ENCODE results near the gene MAPK6. TPM values are rescaled to one million over a fixed set of nuclear protein-coding genes. Genes with fewer than 3 reads are reported as not detected.

The MAPK6 gene
- total RNA-seq, 3 donors from 2014 or later, result 47.6 to 86.8 (median 73.9) TPM

DNA sequence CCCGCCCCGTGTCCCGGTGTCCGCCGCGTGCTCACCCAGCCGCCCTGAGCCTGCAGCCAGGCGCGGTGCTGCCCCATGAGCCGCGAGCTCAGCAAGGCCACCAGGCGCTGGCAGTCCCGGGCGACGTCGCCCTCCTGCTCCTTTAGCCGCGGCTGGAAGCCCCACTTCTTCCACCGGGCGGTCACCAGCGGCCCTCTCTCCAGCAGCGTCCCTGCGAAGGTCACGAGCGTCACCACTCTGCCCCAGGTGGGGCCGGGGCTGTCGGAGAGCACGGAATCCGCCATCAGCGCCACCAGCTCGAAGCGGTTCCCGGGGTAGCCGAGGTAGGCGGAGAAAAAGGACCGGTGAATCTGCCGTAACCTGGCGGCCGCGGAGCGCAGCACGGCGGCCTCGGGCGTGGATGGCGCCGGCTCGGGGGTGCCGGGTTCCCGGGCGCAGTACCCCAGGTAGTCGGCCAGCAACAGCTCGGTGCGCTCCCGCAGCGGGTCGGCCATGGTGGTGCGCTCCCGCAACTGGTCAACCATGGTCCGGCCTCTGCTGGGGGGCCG, 93.3 kb downstream of the MAPK6 start:
- Histone ChIP-seq H3K4me1 (ENCODE audit: low read depth) (peaks cover 11% of the 10 kb centered on the region), H3K9me3 (no peaks in the 10 kb centered on the region), H3K4me3 (peak overlapping the region; percentile 7), H3K36me3 (ENCODE audit: low read depth) (no peaks in the 10 kb centered on the region)
- ATAC-seq (peak; percentile 80), DNase-seq (peak; percentile 43 to 68 (median 62))
- intact Hi-C loops (cut with DNase I, micrococcal nuclease), result no loop called here
- TF ChIP-seq, protein P1, sequence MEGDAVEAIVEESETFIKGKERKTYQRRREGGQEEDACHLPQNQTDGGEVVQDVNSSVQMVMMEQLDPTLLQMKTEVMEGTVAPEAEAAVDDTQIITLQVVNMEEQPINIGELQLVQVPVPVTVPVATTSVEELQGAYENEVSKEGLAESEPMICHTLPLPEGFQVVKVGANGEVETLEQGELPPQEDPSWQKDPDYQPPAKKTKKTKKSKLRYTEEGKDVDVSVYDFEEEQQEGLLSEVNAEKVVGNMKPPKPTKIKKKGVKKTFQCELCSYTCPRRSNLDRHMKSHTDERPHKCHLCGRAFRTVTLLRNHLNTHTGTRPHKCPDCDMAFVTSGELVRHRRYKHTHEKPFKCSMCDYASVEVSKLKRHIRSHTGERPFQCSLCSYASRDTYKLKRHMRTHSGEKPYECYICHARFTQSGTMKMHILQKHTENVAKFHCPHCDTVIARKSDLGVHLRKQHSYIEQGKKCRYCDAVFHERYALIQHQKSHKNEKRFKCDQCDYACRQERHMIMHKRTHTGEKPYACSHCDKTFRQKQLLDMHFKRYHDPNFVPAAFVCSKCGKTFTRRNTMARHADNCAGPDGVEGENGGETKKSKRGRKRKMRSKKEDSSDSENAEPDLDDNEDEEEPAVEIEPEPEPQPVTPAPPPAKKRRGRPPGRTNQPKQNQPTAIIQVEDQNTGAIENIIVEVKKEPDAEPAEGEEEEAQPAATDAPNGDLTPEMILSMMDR (IDR thresholded peaks at IDR 0.05), result no peak

- no peaks in the 10 kb centered on the region for H3K9me3 ChIP-seq
- peaks cover 11% of the 10 kb centered on the region for H3K4me1 ChIP-seq (ENCODE audit: low read depth)
- no peak for DNase-seq
- H3K4me3 ChIP-seq, result no peak overlapping the region
- H3K36me3 ChIP-seq (ENCODE audit: low read depth), result no peaks in the 10 kb centered on the region
- TF ChIP-seq, protein P1 (IDR thresholded peaks at IDR 0.05), result no peak
- no peak for ATAC-seq
- intact Hi-C loops (cut with DNase I, micrococcal nuclease), result no loop called here
Measured at GRCh38 chr15:52113235-52113634, 94.2 kb downstream of the MAPK6 start.

DNA sequence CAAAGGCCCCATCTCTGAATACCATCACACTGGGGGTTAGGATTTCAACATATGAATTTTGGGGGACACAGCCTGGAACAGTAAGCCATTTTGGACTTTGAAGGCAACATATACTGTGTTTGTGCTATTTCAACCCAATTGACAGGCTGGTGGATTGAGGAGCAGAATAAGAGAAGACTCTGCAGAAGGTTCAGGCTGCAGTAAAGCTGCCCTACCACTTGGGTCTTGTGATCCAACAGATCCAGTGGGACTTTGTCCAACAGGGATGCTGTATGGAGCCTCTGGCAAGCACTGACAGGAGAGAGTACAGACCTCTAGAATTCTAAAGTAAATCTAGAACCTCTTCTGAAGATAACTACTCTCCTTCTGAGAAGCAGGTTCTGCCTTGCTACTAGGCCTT, 94.7 kb downstream of the MAPK6 start:
- ATAC-seq (no peak), DNase-seq (no peak)
- TF ChIP-seq, protein P1 (IDR thresholded peaks at IDR 0.05), result no peak
- no peaks in the 10 kb centered on the region for H3K9me3 ChIP-seq
- H3K4me1 ChIP-seq (ENCODE audit: low read depth), result peaks cover 11% of the 10 kb centered on the region
- intact Hi-C loops (cut with DNase I, micrococcal nuclease), result no loop called here
- no peaks in the 10 kb centered on the region for H3K36me3 ChIP-seq (ENCODE audit: low read depth)
- H3K4me3 ChIP-seq, result no peak overlapping the region

DNA sequence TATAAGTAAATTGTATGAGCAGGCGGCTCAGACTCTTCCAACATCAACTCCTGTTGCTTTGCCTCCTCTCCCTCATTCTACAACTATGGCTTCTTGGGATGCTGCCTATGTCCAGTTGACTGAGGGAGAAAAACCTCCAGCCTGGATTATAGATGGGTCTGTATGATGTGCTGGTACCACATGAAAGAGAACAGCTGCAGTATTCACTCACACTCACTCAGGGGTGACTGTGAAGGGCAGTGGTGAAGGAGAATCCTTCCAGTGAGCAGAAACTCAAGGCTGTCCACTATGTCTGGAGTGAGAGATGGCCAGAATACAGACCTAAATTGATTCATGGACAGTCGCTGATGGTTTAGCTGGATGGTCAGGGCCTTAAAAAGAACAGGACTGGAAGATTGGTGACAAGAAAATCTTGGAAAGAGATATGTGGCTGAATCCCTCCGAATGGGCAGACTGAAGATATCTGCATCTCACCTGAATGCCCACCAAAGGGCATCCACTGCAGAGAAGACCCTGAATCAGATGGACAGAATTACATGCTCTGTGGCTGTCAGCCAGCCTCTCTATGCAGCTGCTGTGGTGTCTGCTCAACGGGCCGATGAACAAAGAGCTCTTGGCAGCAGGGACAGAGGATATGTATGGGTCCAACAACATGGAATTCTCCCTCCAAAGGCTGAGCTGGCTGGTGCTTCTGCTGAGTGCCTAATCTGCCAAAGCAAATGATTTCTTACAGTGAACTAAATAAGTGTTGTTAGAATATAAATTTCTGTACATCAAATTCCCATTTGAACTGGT, 95.4 kb downstream of the MAPK6 start:
- intact Hi-C loops (cut with DNase I, micrococcal nuclease), result no loop called here
- no peak for DNase-seq
- H3K9me3 ChIP-seq, result no peaks in the 10 kb centered on the region
- H3K4me1 ChIP-seq (ENCODE audit: low read depth), result peaks cover 11% of the 10 kb centered on the region
- TF ChIP-seq, protein P1 (IDR thresholded peaks at IDR 0.05), result no peak
- no peaks in the 10 kb centered on the region for H3K36me3 ChIP-seq (ENCODE audit: low read depth)
- no peak for ATAC-seq
- no peak overlapping the region for H3K4me3 ChIP-seq

DNA sequence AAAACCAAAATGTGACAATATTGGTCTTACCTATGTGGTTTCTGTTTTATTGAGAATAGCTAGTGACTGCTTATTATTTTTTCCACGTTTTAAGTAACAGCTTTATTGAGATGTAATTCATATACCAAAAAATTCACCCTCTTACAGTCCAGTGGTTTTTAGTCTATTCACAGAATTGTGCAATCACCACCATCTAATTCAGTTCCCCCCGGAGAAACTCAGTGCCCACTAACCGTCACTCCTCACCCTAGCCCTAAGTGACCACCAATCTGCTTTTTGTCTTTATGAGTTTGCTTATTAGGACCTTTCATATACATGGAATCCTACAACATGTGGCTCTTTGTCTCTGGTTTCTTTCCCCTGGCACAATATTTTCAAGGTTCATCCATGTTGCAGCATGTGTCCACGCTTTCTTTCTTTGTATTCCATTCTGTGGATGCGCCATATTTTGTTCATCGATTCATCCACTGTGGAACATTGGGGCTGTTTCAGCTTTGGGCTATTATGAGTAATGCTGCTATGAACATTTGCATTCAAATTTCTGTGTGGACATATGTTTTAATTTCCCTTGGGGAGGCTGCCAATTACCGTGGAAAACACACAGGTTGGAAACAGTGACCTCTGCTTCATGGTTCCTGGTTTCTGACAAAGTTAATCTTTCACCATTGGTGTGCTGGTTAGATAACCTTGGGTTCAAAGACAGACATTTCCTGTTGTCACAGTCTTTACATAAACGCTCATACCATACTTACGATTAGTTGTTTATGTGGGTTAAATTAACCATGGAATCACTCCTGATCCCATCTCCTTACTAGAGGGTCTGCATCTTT, 96.8 kb downstream of the MAPK6 start:
- peak in 1 of 3 donors; percentile 68 for DNase-seq
- H3K4me1 ChIP-seq (ENCODE audit: low read depth), result peaks cover 11% of the 10 kb centered on the region
- H3K36me3 ChIP-seq (ENCODE audit: low read depth), result no peaks in the 10 kb centered on the region
- no peak overlapping the region for H3K4me3 ChIP-seq
- TF ChIP-seq, protein P1 (IDR thresholded peaks at IDR 0.05), result no peak
- intact Hi-C loops (cut with DNase I, micrococcal nuclease), result no loop called here
- no peaks in the 10 kb centered on the region for H3K9me3 ChIP-seq
- ATAC-seq, result peak; percentile 86

Other genes with a start within 250 kb of the MAPK6 start
- gene TMOD3, start 189.6 kb upstream of the MAPK6 start, total RNA-seq, result 10 to 100 TPM; 43.8 to 65.2 (median 63.7) TPM
- 10 to 100 TPM; 21.3 to 26.6 (median 26.3) TPM for gene LEO1, start 47.4 kb upstream of the MAPK6 start, total RNA-seq
- gene BCL2L10, start 93.6 kb downstream of the MAPK6 start, total RNA-seq, result 1 to 10 TPM; 1.3 to 2.8 (median 2.4) TPM
- 10 to 100 TPM in 1 of 3 donors, 1 to 10 TPM in 2; 5.5 to 23.0 (median 6.3) TPM for gene GNB5, start 172.2 kb downstream of the MAPK6 start, total RNA-seq